ENCODE data around the gene IL25.

DNA sequence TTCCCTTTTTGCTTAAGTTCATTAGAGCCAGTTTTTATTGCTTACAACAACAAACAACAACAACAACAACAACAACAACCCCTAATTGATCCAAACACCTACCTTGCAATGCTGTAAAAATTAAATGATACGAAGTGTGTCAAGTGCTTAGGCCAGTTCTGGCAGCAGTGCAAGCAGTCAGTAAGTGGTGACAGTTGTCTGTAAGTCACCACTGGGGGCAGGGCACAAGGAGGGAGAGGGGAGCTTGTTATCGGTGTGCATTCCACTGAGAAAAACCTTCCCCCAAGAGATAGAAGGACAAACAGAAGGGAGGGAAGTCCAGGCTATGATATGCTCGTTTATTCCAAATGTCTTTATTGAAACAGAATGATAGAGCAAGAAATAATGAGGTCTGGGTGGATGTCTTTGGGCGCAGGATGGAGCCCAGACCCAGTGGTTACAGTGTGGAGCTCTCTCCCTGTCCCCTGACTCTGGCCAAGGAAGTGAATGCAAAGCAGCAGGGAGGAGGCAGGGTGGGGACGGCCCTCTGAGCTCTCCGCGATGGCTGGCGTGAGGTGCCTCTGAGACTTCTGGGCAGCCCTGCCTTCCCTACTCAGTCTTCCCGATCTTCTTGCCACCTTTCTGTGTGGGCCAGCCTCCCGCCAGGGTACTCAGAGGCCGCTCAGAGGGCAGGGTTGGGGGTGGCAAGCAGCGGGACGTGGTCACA is 26.5 kb upstream of the IL25 start:
- TF ChIP-seq, protein P1, sequence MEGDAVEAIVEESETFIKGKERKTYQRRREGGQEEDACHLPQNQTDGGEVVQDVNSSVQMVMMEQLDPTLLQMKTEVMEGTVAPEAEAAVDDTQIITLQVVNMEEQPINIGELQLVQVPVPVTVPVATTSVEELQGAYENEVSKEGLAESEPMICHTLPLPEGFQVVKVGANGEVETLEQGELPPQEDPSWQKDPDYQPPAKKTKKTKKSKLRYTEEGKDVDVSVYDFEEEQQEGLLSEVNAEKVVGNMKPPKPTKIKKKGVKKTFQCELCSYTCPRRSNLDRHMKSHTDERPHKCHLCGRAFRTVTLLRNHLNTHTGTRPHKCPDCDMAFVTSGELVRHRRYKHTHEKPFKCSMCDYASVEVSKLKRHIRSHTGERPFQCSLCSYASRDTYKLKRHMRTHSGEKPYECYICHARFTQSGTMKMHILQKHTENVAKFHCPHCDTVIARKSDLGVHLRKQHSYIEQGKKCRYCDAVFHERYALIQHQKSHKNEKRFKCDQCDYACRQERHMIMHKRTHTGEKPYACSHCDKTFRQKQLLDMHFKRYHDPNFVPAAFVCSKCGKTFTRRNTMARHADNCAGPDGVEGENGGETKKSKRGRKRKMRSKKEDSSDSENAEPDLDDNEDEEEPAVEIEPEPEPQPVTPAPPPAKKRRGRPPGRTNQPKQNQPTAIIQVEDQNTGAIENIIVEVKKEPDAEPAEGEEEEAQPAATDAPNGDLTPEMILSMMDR (IDR thresholded peaks at IDR 0.05), result no peak
- TF ChIP-seq POLR2A (IDR thresholded peaks at IDR 0.05), result no peak

Data from Peyer's patch (tissue), 4 donors.